Trophoblast cell (in vitro differentiated cells and primary cell): Measurements from ENCODE around the gene NFATC1.

Source experiments
- DNase-seq, 2 donors: peaks; one replicate each; pipeline ENCODE4 v3.0.0-alpha.2; 2016
- H2AFZ ChIP-seq: 2 replicates; pipeline ENCODE4 v1.6.1; 2013; ENCODE audit warnings: low read length, moderate library complexity, mild to moderate bottlenecking; ENCODE audit not compliant: insufficient read depth, poor library complexity
- H2AK5ac ChIP-seq: 2 replicates; pipeline ENCODE4 v1.6.1; 2013; ENCODE audit warnings: mild to moderate bottlenecking, low read length
- H2BK120ac ChIP-seq: 2 replicates; pipeline ENCODE4 v1.6.1; 2013; ENCODE audit warnings: low read length, mild to moderate bottlenecking, moderate library complexity; ENCODE audit not compliant: insufficient read depth, poor library complexity
- H2BK12ac ChIP-seq: 2 replicates; pipeline ENCODE4 v1.6.1; 2013; ENCODE audit warnings: mild to moderate bottlenecking, low read length, moderate library complexity
- H2BK5ac ChIP-seq: 2 replicates; pipeline ENCODE4 v1.6.1; 2013; ENCODE audit warnings: low read length, low read depth, moderate library complexity, mild to moderate bottlenecking; ENCODE audit not compliant: poor library complexity
- H3K14ac ChIP-seq: 2 replicates; pipeline ENCODE4 v1.6.1; 2013; ENCODE audit warnings: mild to moderate bottlenecking, low read length
- H3K18ac ChIP-seq: 2 replicates; pipeline ENCODE4 v1.6.1; 2013; ENCODE audit warnings: mild to moderate bottlenecking, low read length
- H3K23ac ChIP-seq: 2 replicates; pipeline ENCODE4 v1.6.1; 2013; ENCODE audit warnings: low read length
- H3K27ac ChIP-seq: 2 replicates; pipeline ENCODE4 v1.5.1; 2013; ENCODE audit warnings: low read depth, mild to moderate bottlenecking, inconsistent platforms, low read length, moderate library complexity
- H3K27me3 ChIP-seq: 2 replicates; pipeline ENCODE4 v1.6.1; 2013; ENCODE audit warnings: inconsistent platforms, mild to moderate bottlenecking, low read length, moderate library complexity; ENCODE audit not compliant: insufficient read depth
- H3K36me3 ChIP-seq, 2 experiments: 1 replicate in 1 of 2; 2 replicates in 1 of 2; pipeline ENCODE4 v1.6.1; 2013; ENCODE audit warnings: low read length in 2 of 2, mild to moderate bottlenecking in 2 of 2, moderate library complexity in 1 of 2; ENCODE audit not compliant: insufficient read depth in 2 of 2, control insufficient read depth in 1 of 2
- H3K4ac ChIP-seq: 2 replicates; pipeline ENCODE4 v1.6.1; 2013; ENCODE audit warnings: low read depth, mild to moderate bottlenecking, low read length, moderate library complexity
- H3K4me1 ChIP-seq, 2 experiments: 1 replicate in 1 of 2; 2 replicates in 1 of 2; pipeline ENCODE4 v1.6.1; 2013; ENCODE audit warnings: low read length in 2 of 2, mild to moderate bottlenecking in 2 of 2, moderate library complexity in 1 of 2; ENCODE audit not compliant: insufficient read depth in 2 of 2, control insufficient read depth in 1 of 2
- H3K4me2 ChIP-seq: 2 replicates; pipeline ENCODE4 v1.6.1; 2013; ENCODE audit warnings: inconsistent platforms, mild to moderate bottlenecking, low read length, moderate library complexity
- H3K4me3 ChIP-seq: 2 replicates; pipeline ENCODE4 v1.5.1; 2013; ENCODE audit warnings: mild to moderate bottlenecking, low read depth, low read length, inconsistent platforms
- H3K79me1 ChIP-seq: one replicate; pipeline ENCODE4 v1.6.1; 2013; ENCODE audit warnings: low read length
- H3K79me2 ChIP-seq: 2 replicates; pipeline ENCODE4 v1.6.1; 2013; ENCODE audit warnings: low read length, mild to moderate bottlenecking; ENCODE audit not compliant: control insufficient read depth, insufficient read depth, poor library complexity
- H3K9ac ChIP-seq: 2 replicates; pipeline ENCODE4 v1.6.1; 2013; ENCODE audit warnings: mild to moderate bottlenecking, low read length
- H3K9me3 ChIP-seq: 2 replicates; pipeline ENCODE4 v1.6.1; 2013; ENCODE audit warnings: low read depth, mild to moderate bottlenecking, control low read depth, inconsistent platforms, low read length; ENCODE audit not compliant: insufficient read depth
- H4K12ac ChIP-seq: 2 replicates; pipeline ENCODE4 v1.6.1; 2013; ENCODE audit warnings: low read depth, mild to moderate bottlenecking, low read length, moderate library complexity
- H4K8ac ChIP-seq: 2 replicates; pipeline ENCODE4 v1.6.1; 2013; ENCODE audit warnings: low read depth, mild to moderate bottlenecking, low read length, moderate library complexity
- H4K91ac ChIP-seq: one replicate; pipeline ENCODE4 v1.6.1; 2013; ENCODE audit warnings: low read depth, mild to moderate bottlenecking, low read length, moderate library complexity
- WGBS: extraction: QIAGEN DNeasy Blood & Tissue Kit; methylation state at CpG from one replicate; pipeline ENCODE4 v1.1.7; 2013; ENCODE audit warnings: missing lambda C conversion rate; ENCODE audit not compliant: insufficient read length, insufficient coverage; ENCODE audit errors: extremely low coverage; 5-methylcytosine and 5-hydroxymethylcytosine counted together

NFATC1 gene

GRCh38 chr18:79529991-79530390 lies 134.3 kb downstream of the NFATC1 start:
- H3K4me1 ChIP-seq, result no peaks in the 10 kb centered on the region

DNA sequence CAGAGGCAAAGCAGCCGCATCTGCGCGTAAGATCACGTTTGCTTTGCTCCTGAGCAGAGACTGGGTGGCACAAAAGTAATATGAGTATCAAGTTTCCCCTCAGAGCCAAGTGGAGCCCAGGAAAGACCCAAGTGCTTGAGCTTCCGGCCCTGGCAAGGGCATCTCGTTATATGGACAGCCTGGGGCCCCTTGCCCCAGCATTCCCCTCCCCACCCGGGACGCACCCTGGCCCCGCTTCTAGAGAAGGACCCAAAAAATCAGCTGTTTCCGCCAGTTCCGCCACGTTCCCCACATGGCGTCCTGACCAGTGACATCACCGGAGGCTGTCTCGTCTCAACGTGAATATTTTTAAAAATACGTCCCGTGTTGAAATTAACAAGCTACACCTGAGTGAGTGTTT lies 135.1 kb downstream of the NFATC1 start:
- no peak overlapping the region for H3K14ac ChIP-seq
- H4K91ac ChIP-seq, result no peak overlapping the region
- no peak overlapping the region for H2AK5ac ChIP-seq
- no peak overlapping the region for H3K4ac ChIP-seq
- H2BK5ac ChIP-seq, result no peak overlapping the region
- H2BK120ac ChIP-seq, result no peak overlapping the region
- H3K18ac ChIP-seq, result no peak overlapping the region
- H4K8ac ChIP-seq, result no peak overlapping the region
- no peak overlapping the region for H4K12ac ChIP-seq
- no peaks in the 10 kb centered on the region for H3K79me2 ChIP-seq
- no peak overlapping the region for H3K4me3 ChIP-seq
- no peaks in the 10 kb centered on the region for H3K4me1 ChIP-seq
- WGBS, result no CpG with 5 or more reads among the region's 18 CpGs
- no peak overlapping the region for H3K27ac ChIP-seq
- H3K9ac ChIP-seq, result no peak overlapping the region
- no peak overlapping the region for H3K4me2 ChIP-seq
- no peak for DNase-seq
- H3K27me3 ChIP-seq, result no peaks in the 10 kb centered on the region
- no peak overlapping the region for H3K23ac ChIP-seq
- H2BK12ac ChIP-seq, result no peak overlapping the region
- no peaks in the 10 kb centered on the region for H3K79me1 ChIP-seq
- H3K9me3 ChIP-seq, result no peaks in the 10 kb centered on the region
- H3K36me3 ChIP-seq, result no peaks in the 10 kb centered on the region
- no peak overlapping the region for H2AFZ ChIP-seq

More at GRCh38 chr18:79529991-79530390, 134.3 kb downstream of the NFATC1 start:
- Histone ChIP-seq H3K79me2 (no peaks in the 10 kb centered on the region), H3K79me1 (no peaks in the 10 kb centered on the region), H3K36me3 (no peaks in the 10 kb centered on the region), H4K91ac (no peak overlapping the region), H3K18ac (no peak overlapping the region), H2BK120ac (no peak overlapping the region), H3K27ac (no peak overlapping the region), H4K12ac (no peak overlapping the region), H3K9me3 (no peaks in the 10 kb centered on the region), H3K4ac (no peak overlapping the region), H3K14ac (no peak overlapping the region), H2BK12ac (no peak overlapping the region), H2AFZ (no peak overlapping the region), H4K8ac (no peak overlapping the region), H3K23ac (no peak overlapping the region), H2AK5ac (no peak overlapping the region), H3K27me3 (no peaks in the 10 kb centered on the region), H3K4me2 (no peak overlapping the region), H3K9ac (no peak overlapping the region), H2BK5ac (no peak overlapping the region), H3K4me3 (no peak overlapping the region)
- no peak for DNase-seq
- WGBS, result no CpG with 5 or more reads among the region's 24 CpGs

GRCh38 chr18:79531386-79531785 lies 135.7 kb downstream of the NFATC1 start:
- H3K14ac ChIP-seq, result no peak overlapping the region
- no peak overlapping the region for H3K4ac ChIP-seq
- no peaks in the 10 kb centered on the region for H3K9me3 ChIP-seq
- no peak overlapping the region for H2BK120ac ChIP-seq
- no peaks in the 10 kb centered on the region for H3K36me3 ChIP-seq
- no peak overlapping the region for H4K8ac ChIP-seq
- H3K4me2 ChIP-seq, result no peak overlapping the region
- H2AK5ac ChIP-seq, result no peak overlapping the region
- no peak overlapping the region for H3K23ac ChIP-seq
- H3K27ac ChIP-seq, result no peak overlapping the region
- no peak overlapping the region for H2BK12ac ChIP-seq
- H3K9ac ChIP-seq, result no peak overlapping the region
- no peaks in the 10 kb centered on the region for H3K79me1 ChIP-seq
- H3K4me1 ChIP-seq, result no peaks in the 10 kb centered on the region
- H2BK5ac ChIP-seq, result no peak overlapping the region
- no peak overlapping the region for H4K12ac ChIP-seq
- no peaks in the 10 kb centered on the region for H3K79me2 ChIP-seq
- no peak overlapping the region for H4K91ac ChIP-seq
- WGBS, result no CpG with 5 or more reads among the region's 20 CpGs
- no peak overlapping the region for H2AFZ ChIP-seq
- no peak for DNase-seq
- no peak overlapping the region for H3K18ac ChIP-seq
- H3K4me3 ChIP-seq, result no peak overlapping the region
- H3K27me3 ChIP-seq, result no peaks in the 10 kb centered on the region

GRCh38 chr18:79531926-79532312 lies 136.2 kb downstream of the NFATC1 start:
- Histone ChIP-seq H4K91ac (no peak overlapping the region), H3K9me3 (no peaks in the 10 kb centered on the region), H3K4me3 (no peak overlapping the region), H2BK5ac (no peak overlapping the region), H3K27me3 (no peaks in the 10 kb centered on the region), H2BK120ac (no peak overlapping the region), H3K18ac (no peak overlapping the region), H3K79me2 (no peaks in the 10 kb centered on the region), H3K4ac (no peak overlapping the region), H3K4me1 (no peaks in the 10 kb centered on the region), H2AFZ (no peak overlapping the region), H4K12ac (no peak overlapping the region), H3K4me2 (no peak overlapping the region), H2AK5ac (no peak overlapping the region), H3K14ac (no peak overlapping the region), H3K9ac (no peak overlapping the region), H3K79me1 (no peaks in the 10 kb centered on the region), H3K27ac (no peak overlapping the region), H4K8ac (no peak overlapping the region), H2BK12ac (no peak overlapping the region), H3K36me3 (no peaks in the 10 kb centered on the region), H3K23ac (no peak overlapping the region)
- no peak for DNase-seq
- no CpG with 5 or more reads among the region's 18 CpGs for WGBS
